Dermis microvascular lymphatic vessel endothelial cell (primary cell): ENCODE data around the gene SPIN3. TPM values are rescaled to one million over a fixed set of nuclear protein-coding genes. Genes with fewer than 3 reads are reported as not detected.
"Not testable (repeated sequence)": the region's sequence is repeated elsewhere in the genome, so short reads cannot be mapped to it uniquely, and the experiment has no call there.

Source experiments
- DNase-seq, 2 donors: peaks; one replicate each; pipeline versions ENCODE4 v3.0.0 to v3.0.0-alpha.2; 2010; ENCODE audit warnings: low read depth in 2 of 2
- total RNA-seq: library from RNA; depleted of rRNA; stranded (reverse); fragments of >200 nt; gene quantifications from 2 replicates; pipeline ENCODE4 v1.2.1, GENCODE V29; 2014

Gene SPIN3
- total RNA-seq, result 3.1 and 5.9 TPM in 2 replicates

GRCh38 chrX:56995271-56995994, at the start of gene SPIN3:
TSS of gene SPIN3 (minus strand) at chrX:56995541. CDS start at chrX:56994947, 594 bp downstream.
- DNase-seq, result peak; percentile 49 to 73

GRCh38 chrX:57044245-57044644, 48.9 kb upstream of the SPIN3 start:
- DNase-seq, result no peak

GRCh38 chrX:57037265-57037664, 41.9 kb upstream of the SPIN3 start:
- not testable (repeated sequence) for DNase-seq

- peak in 1 of 2 donors; percentile 0 for DNase-seq
These were observed 718 bp downstream of the SPIN3 start for GRCh38 chrX:56994375-56995270.

GRCh38 chrX:56987741-56988140, 7.6 kb downstream of the SPIN3 start:
- no peak for DNase-seq

GRCh38 chrX:56986138-56986537, 9.2 kb downstream of the SPIN3 start:
- DNase-seq, result peak in 1 of 2 donors; percentile 3

- peak; percentile 29 to 47 for DNase-seq
These were observed 17.2 kb downstream of the SPIN3 start for GRCh38 chrX:56978172-56978571.

- peak; percentile 29 to 50 for DNase-seq
These were observed 19.7 kb downstream of the SPIN3 start for GRCh38 chrX:56975611-56976010.

- DNase-seq, result no peak
These were observed 20.9 kb downstream of the SPIN3 start for GRCh38 chrX:56974408-56974807.

- DNase-seq, result no peak
These were observed 25.8 kb downstream of the SPIN3 start for GRCh38 chrX:56969559-56969958.

GRCh38 chrX:56968980-56969379, 26.4 kb downstream of the SPIN3 start:
- peak in 1 of 2 donors; percentile 6 for DNase-seq

GRCh38 chrX:56963377-56963776, 32.0 kb downstream of the SPIN3 start:
- DNase-seq, result no peak

GRCh38 chrX:56947699-56948098, 47.6 kb downstream of the SPIN3 start:
- DNase-seq, result no peak

GRCh38 chrX:56946201-56946600, 49.1 kb downstream of the SPIN3 start:
- peak; percentile 76 to 83 for DNase-seq

GRCh38 chrX:56945226-56945625, 50.1 kb downstream of the SPIN3 start:
- DNase-seq, result not testable (repeated sequence)

GRCh38 chrX:56943264-56943663, 52.1 kb downstream of the SPIN3 start:
- DNase-seq, result no peak

Other genes starting within 250 kb of the SPIN3 start
- gene SPIN2B, start 126.0 kb upstream of the SPIN3 start, total RNA-seq, result 7.1 and 9.6 TPM in 2 replicates
- gene SPIN2A, start 141.9 kb upstream of the SPIN3 start, total RNA-seq, result 0.13 TPM in 2 replicates